Suppressor macrophage (primary cell): Measurements from ENCODE around the gene CAPN2.

Experiments used
- DNase-seq, 4 experiments: peaks; one replicate each; pipeline ENCODE4 v3.0.0-alpha.2; 2020 to 2022

The CAPN2 gene

DNA sequence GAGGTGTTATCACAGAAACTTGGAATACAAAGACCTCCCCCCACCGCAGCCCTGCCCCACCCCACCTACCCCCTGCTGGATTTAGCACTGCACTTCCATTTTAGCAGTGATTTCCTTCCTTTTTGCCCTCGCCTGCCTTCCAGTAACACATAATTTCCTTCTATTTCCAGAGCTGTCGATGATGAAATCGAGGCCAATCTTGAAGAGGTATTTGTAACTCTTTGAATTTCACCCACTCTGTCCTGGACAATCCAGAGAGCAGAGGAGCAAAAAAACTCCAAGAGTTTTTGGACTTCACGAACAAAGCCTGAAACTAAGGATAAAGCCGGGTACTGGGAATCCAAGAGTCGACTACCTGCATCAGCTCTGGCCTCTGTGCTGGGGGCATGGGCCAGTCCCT lies 49.1 kb downstream of the CAPN2 start:
- no peak for DNase-seq

DNA sequence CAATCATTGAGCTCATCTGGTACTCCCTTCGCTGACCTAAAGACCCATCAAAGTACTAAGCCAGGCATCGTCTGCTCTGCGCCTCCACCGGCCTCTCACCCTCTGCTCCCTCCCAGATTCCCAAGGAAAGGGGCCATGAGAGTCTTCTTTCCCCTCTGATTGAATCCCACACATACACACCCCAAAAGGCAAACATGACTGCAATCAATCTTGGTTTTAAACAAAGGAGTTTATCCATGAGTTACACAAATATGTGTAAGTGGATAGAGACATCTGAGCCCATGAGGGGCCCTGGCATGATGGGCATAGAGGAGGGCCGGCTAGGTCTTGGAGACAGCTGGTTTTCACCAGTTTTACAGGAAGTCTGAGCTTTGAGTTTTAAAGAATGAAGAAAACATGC lies 50.9 kb downstream of the CAPN2 start:
- DNase-seq: no peak

DNA sequence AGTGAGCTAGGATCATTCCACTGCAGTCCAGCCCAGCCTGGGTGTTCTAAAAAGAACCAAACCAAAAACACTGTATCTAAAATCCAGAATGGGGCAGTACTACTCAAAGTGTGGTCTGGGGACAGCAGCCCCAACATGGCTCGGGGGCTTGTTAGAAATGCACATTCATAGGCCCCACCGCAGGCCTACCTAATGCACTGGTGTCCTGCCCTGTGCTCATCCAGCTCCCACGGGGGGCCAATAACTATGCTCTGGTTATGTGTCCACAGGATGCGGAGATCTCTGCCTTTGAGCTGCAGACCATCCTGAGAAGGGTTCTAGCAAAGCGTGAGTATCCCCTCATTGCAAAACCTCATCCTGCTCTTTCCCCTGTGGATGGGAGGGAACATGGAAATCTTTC lies 51.5 kb downstream of the CAPN2 start:
- no peak for DNase-seq

DNA sequence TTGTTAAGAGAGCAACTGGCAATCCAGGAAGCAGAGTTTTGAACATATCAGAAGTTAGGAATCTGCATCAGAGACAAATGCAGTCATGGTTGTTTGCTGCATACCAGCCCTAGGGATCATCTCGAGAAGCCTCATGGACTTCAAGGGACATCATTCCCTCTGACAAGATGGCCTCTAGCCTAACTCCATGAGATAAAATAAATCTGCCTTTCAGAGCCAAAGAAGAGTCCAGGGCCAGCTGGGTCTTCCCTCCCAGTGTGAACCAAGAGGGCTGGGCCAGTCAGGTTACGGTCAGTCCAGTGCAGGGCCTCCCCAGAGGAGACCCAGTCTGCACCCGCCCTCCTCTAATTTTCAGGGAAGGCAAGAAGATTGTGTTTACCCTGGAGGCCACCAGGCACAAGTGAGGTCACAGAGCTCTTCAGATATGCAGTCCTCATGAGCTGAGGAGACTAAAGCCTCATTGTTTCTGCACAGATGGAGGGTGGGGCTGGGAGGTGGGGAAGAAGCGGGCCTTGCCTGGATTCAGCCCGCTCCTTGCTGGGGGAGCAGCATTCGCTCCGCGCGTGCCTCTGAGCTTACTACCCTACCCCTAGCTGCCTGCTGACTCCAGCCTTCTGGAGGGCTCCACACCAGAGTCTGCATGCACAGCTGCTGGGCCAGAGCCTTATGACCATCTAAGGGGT lies 52.8 kb downstream of the CAPN2 start:
- DNase-seq: no peak

DNA sequence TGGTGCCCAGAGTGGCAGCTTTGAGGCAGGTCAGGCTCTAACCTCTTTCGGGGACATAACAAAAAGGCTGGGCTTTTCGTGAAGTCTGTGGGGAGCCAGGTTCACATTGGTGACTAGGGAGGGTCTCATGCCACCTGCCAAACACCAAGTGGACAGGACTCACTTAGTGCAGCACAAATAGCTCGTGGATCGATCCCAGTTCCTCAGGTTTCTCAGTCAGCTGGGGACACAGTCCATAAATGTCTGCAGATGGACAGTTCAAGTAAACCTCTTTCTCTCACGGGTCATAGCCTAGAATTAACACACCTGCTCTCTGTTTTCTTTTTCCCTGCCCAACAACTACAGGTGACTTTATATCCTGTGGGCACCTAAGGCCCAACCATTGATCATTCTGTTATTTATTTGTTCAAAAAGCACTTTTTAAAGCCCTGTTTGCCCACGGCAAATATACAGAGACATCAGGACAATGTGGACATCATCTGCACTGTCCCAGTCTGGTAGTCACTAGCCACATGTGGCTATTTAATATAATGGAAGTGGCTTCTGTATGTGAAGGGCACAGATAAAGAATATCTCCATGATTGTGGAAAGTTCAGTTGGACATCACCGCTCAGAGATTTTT lies 53.5 kb downstream of the CAPN2 start:
- no peak for DNase-seq

DNA sequence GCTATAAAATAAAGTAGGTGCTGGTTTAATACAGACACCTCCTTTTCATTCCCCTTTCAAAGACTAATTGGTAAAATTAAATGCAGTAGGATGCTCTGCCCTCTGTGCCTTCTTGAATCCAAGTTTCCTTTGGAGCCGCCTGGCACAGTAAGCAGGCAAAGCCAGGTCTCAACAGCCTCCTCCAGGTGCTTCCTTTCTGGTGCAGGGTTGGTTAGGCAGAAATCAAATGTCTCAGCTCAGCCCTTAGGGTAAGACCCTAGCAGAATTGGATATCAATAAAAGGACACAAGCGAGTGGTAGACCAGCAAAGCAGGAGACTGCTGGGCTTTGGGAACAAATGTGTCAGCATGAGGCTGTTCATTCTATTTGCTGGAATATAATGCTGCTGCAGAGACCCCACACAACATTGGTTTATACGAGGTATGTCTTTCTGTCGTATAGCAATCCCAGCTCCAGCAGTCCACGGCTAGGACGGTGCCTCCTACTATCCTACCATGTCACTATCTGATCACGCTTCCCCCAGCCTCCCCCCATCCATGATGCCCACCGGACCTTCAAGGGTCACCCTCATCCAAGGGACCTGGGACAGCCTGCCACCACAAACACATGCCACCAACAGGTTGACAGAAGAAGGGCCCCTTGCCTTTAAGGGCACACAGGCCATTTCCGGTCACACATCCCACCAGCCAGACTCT lies 58.4 kb downstream of the CAPN2 start:
- no peak for DNase-seq

DNA sequence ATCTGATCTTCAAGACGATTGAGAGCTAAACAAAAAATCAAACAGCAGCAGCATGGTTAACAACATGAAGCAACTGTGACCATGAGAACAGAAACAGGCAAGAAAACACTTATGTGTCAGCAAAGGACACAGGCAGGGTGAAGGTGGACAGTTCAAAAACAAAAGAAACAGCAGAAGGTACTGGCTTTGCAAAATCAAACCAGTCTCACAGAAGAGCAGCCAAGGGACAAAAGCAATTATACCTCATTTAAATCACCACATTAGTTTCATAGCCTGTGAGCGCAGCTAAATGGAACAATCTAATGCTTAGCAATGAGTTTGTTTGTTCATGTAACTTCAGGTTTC lies 59.1 kb downstream of the CAPN2 start:
- no peak for DNase-seq

DNA sequence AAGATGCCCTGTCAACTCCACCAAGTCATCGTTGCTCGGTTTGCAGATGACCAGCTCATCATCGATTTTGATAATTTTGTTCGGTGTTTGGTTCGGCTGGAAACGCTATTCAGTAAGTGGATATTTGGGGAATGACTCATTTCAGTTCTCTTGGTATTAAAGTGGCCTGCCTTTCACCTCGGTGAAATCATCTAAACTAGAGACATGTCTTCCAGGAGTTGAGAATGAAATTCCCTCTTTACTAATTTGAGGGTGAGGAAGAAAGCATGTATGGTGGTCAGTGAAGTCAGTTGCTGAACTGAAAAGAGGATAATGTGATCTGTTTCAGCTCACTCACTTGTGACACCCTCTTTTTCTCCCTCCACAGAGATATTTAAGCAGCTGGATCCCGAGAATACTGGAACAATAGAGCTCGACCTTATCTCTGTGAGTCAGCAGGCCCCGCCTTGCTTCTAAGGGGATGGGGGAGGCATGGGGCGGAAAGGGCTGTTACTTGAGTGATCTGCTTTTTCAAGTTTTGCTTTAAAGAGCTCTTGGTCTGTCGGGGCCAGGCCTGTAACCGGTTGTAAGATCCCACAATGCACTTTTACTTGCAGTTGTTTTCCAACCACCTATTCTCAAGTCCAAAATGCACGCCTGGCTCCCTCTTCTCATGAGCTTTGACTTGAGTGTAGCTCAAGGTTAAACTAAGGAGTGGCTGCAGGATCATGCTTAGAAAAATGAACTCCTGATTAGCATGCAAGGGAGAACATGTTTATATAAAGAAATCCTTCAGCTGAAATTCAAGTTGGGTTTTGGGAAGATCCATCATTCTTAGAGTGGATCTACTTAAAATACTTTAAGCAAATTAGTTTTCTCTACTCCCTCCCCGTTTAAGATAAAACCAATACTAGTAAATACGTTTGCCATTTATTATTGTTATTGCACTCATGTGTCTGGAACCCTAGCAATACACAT lies 59.8 kb downstream of the CAPN2 start:
- no peak for DNase-seq

DNA sequence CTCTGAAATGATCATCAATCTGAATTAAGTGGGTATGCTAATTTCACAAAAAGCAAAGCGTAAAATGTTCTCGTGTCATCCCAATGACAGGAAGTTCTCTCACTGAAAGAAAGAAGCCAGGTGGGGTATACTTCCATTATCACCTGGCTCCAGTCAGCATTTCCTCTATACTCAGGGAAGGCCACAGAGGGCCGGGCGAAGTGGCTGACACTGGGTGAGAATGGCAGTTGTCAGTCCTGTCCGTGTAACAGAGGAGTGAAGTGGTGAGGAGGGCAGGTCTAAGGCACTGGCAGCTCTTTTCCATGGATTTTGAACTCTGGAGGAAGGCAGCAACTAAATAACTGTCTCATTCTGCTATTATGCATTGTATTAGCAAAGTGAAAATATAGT lies 60.4 kb downstream of the CAPN2 start:
- no peak for DNase-seq

DNA sequence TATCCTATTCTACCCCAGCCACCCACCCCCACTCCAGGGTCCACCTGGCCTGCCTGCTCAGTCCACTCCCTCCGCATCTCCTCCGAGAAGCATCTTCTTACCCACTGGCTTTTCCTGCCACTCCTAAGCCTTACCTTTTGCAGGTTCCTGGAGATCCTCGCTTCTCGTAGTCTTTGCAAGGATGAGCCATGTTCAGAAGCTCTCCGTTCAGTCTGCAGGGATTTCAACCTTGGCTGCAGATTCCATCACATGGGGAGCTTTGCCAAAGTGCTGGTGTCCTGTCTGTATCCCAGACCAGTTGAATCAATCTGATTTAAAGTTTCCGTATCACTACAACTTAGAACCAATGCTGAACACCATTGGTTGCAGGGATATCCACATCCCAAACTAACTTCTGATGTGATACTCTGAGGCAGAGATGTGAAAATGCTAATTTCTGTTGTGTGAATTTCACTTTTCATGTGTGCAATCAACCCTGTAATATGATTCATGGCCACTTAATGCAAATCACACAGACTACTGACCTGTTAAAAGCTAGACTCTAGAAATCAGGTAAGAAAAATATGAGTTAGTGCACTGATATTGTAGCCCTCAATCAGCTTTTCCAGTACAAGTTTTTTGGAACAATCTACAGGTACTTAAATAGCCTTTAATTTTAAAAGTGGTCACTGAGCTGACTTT lies 61.9 kb downstream of the CAPN2 start:
- no peak for DNase-seq

DNA sequence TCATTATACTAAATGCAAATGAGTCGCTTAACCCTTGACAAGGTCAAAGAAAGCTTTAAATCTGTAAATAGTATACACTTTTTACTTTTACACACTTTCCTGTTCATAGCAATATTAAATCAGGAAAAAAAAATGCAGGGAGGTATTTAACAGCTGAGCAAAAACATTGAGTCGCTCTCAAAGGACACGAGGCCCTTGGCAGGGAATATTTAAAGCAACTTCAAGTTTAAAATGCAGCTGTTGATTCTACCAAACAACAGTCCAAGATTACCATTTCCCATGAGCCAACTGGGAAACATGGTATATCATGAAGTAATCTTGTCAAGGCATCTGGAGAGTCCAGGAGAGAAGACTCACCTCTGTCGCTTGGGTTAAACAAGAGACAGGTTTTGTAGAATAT lies 62.7 kb downstream of the CAPN2 start:
- no peak for DNase-seq

DNA sequence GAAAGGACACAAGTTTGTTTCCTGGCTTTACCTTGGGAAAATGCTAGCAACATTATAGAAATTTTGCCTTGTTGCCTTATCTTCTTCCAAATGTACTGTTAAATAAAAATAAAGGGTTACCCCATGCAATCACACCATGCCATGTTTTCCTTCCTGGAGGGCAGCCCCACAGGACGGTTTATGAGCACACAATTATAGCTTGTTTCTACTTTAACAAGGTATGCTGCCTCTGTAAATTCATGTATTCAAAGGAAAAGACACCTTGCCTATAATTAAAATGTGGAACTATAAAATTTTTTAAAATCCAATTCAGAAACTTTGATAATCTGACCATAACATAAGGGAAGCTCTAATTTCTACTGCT lies 63.4 kb downstream of the CAPN2 start:
- no peak for DNase-seq

DNA sequence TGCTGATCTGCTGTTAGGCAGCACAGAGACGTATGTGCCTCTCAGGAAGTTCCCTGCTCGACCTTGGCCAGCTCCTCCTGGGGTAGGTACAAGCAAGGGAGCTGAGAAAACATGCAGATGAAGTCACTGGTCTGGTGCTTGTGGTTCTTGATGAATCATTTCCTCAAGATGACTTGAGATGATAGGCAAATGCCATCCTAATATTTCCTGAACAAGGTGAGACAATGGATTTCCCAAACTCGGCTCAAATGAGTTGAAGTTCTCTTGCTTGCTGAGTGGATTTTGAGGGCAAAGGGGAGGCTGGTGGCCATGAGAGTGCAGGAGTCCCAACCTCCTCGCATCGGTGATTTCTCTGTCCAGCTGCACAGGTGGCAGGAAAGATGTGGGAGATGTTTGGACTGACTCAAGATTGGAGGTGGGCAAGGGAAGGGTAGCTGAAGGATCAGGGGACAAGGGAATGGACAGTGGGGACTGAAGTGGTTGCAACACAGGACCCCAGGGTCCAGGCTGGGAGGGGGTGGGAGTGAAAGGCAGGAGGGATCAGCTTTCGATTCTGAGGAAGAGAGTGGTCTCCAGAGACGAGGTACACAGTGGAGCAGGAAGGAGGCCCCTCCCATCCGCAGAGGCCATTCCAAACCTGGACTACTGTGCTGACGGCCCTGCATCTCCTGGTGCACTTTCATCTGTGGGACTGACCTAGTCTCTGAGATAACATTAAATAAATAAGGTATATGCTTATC lies 63.9 kb downstream of the CAPN2 start:
- DNase-seq: peak; percentile 33 to 60 (median 49)

DNA sequence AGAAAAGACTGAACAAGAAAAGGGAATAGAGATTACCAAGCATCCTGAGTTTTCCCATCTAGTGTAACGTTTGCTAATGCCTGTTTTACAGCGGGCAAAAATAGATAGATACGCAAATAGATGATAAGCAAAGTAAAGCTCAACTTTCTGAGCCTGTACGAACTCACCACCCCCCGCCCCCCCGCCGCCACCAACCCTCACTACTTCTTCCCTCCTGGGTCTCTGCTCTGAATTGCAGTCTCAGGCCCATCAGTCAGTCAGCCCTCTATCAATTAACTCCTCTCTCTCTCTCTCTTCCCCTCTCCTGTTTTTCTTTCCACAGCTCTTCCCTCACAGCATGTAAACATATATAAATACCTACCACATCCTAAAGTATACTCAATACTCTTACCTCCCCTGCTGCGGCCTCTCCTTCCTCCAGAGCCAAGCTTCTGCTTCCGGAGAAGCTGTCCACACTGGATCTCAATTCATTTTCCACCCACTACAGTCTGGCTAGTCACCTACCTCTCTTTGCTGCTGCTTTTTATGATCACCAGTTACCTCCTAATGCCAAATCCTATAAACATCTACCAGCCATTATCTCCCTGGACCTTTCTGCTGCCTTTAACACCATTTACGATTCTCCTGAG lies 64.6 kb downstream of the CAPN2 start:
- no peak for DNase-seq

DNA sequence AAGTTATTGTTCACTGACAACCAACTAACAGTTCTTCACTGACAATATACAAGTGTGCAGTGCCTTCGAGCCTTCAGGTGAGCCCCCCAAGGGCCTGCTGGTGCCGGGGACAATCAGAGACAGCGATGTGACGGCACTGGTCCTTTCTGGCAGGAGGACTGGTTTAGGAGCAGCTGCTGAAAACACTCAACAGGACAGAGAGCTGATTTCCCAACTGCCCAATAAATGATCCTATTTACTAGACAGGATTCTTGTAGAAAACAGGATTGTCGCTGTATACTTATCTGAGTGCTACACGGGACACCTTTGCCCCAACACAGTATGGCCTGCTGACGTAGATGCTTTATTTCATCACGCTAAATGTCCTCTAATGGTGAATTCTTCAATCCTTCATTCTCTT lies 68.0 kb downstream of the CAPN2 start:
- DNase-seq: no peak

DNA sequence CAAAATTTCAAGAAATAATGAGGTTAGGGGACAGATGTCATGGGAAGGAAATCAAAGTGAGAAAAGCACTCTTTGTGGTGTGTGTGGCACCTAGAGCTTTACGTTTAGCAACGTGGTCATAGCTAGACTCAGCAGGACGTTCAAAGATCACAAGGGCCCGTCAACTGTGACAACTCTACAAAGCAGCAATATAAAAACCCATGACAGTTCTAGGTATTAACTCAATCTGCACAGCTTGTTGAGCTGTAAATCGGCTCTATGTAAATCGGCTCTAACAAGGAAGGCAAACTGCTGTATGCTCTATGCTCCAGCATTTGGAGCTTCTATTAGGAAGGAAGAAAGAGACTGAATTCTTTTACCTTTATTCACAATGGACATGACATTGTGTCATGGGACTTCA lies 68.6 kb downstream of the CAPN2 start:
- no peak for DNase-seq

DNA sequence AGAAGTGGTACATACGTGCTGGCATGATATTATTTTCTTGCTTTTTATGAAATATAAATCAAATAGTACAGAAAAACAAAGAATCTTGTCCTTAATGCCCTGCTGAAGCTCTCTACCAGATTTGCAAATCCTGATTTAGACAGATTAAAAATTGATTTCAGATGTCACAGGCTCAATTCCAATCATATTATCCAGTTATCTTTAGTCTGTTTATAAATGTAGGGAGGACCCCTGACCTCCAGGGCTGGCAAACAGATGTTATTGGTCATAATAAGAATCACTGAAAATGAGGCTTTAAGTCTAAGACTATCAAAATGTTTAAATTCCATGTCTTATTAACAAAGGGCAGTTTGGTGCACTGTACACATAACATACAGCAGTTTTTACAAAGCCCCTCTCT lies 71.3 kb downstream of the CAPN2 start:
- DNase-seq: no peak

DNA sequence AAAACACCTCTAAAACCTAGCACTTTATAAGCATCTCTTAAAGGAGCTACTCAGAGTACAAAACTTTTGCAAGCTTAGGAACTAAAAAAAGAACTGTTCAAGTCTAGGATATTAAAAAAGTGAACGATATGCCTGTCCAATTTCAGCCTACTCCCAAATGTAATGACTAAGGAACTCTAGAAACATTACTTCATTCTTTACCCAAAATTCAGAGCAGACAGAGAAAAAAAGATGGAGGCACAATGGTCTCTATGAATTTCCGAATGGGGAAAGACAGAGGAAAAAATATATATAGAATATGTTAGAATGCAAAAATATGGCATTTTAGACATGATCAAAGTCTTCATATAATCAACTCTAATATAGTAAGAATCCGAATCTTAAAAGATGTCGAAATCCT lies 72.2 kb downstream of the CAPN2 start:
- no peak for DNase-seq

DNA sequence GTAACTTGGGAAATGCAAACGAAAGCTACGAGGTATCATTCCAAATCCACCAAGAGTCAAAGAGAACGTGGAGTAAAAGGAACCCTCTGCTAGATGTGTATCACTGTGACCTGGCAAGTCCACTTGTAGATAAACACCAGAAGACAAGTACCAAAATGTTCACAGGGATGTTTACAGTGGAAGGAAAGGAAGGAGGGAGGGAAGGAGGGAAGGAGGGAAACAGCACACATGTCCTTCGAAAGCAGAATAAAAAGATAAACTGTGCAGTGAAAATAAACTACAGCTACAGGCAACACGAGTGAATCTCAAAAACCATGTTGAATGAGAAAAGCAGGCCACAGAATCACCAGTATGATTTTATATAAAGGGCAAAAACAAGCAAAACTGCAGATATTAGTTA lies 73.5 kb downstream of the CAPN2 start:
- DNase-seq: no peak

DNA sequence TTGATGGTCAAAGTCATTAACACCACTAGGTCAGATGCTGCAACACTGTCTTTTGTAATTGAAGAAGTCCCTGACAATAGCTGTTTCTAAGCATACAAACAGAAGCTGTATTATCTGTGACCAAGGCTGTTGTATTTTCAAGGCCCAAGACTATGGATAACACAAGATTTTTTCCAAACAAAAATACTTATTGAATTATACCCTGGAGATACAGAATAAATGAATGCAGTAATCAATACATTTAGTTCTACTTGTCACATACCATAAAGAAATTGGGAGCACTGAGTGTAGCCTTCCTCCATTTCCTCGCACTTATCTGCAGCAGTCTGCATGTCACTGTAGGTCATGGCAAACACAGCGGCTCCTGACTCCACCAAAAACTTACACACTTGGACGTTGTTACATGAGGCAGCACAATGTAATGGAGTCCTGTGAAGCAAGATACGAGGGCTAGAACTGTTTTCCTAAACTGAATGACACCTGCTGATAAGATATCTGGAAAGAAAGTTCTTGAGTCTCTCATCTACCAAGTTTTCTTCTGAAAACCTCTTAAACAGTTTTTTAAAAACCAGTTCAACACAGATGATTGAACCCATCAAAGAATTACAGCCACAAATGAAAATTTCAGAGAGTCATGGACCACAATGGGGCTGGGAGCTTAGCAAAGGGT lies 76.5 kb downstream of the CAPN2 start:
- no peak for DNase-seq

DNA sequence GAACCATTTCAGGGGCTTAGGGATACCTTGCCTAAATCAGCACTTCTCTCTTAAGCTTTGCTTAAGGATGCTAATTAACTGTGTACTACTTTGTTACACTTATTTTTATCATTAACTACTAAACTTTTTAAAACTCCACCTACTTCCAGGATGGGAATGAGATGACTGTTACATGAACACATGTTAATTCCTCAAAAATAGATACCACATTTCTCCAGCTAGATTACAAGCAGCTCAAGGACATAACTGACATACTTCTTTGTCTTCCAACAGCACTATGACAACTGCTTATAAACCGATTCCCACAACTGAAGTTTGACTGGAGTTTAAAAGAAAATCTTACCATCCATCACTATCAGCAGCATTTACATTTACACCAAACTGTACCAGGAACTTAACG lies 79.7 kb downstream of the CAPN2 start:
- no peak for DNase-seq
